MM.1S (cell line): Measurements from ENCODE around the gene SOHLH2.
A peak's percentile ranks its signal among the peaks of the same experiment; 100 is the strongest.

Experiments used
- DNase-seq: peaks from one replicate; pipeline ENCODE4 v3.0.0-alpha.2; 2015
- H2AFZ ChIP-seq: fragments of 300-600 bp; sonication (generic); 2 replicates; pipeline ENCODE4 v1.6.0; 2016; ENCODE audit warnings: antibody characterized with exemption, low read length
- H3F3A ChIP-seq: fragments of 300-600 bp; sonication (generic); 2 replicates; pipeline ENCODE4 v1.6.1; 2016; ENCODE audit warnings: mild to moderate bottlenecking, antibody characterized with exemption, low read length, moderate library complexity, mixed read lengths; ENCODE audit not compliant: insufficient read depth
- H3K27ac ChIP-seq: fragments of 300-600 bp; sonication (generic); 2 replicates; pipeline ENCODE4 v1.5.1; 2016; ENCODE audit warnings: mild to moderate bottlenecking, low read length
- H3K27me3 ChIP-seq: fragments of 300-600 bp; sonication (generic); replicated peaks from 2 replicates; pipeline ENCODE4 v1.6.0; 2016; ENCODE audit warnings: low read length; ENCODE audit not compliant: insufficient read depth
- H3K36me3 ChIP-seq: fragments of 300-600 bp; sonication (generic); replicated peaks from 2 replicates; pipeline ENCODE4 v1.6.1; 2016; ENCODE audit warnings: mild to moderate bottlenecking, low read length, mixed read lengths; ENCODE audit not compliant: insufficient read depth
- H3K4me1 ChIP-seq: fragments of 300-600 bp; sonication (generic); 2 replicates; pipeline ENCODE4 v1.6.1; 2016; ENCODE audit warnings: low read length, mixed read lengths
- H3K4me2 ChIP-seq: fragments of 300-600 bp; sonication (generic); 2 replicates; pipeline ENCODE4 v1.6.0; 2016; ENCODE audit warnings: low read depth, low read length
- H3K4me3 ChIP-seq: fragments of 300-600 bp; sonication (generic); 2 replicates; pipeline ENCODE4 v1.5.1; 2016; ENCODE audit warnings: low read length, mixed read lengths
- H3K79me2 ChIP-seq: fragments of 300-600 bp; sonication (generic); 2 replicates; pipeline ENCODE4 v1.6.1; 2016; ENCODE audit warnings: mixed run types, low read length, mixed read lengths
- H3K9ac ChIP-seq: fragments of 300-600 bp; sonication (generic); 2 replicates; pipeline ENCODE4 v1.6.1; 2016; ENCODE audit warnings: low read length, mixed read lengths
- H3K9me2 ChIP-seq: fragments of 300-600 bp; sonication (generic); replicated peaks from 2 replicates; pipeline ENCODE4 v1.6.1; 2016; ENCODE audit warnings: mild to moderate bottlenecking, low read length, mixed read lengths; ENCODE audit not compliant: insufficient read depth
- H3K9me3 ChIP-seq: fragments of 300-600 bp; sonication (generic); replicated peaks from 2 replicates; pipeline ENCODE4 v1.6.1; 2016; ENCODE audit warnings: mild to moderate bottlenecking, low read length, mixed read lengths; ENCODE audit not compliant: insufficient read depth
- H4K20me1 ChIP-seq: fragments of 300-600 bp; sonication (generic); 2 replicates; pipeline ENCODE4 v1.6.1; 2016; ENCODE audit warnings: mild to moderate bottlenecking, low read length, moderate library complexity, mixed read lengths; ENCODE audit not compliant: insufficient read depth
- CTCF ChIP-seq: fragments of 300-600 bp; sonication (generic); IDR thresholded peaks from 2 replicates; pipeline ENCODE4 v1.5.1; 2016; ENCODE audit warnings: antibody characterized with exemption, low read length, mixed read lengths
- EZH2 ChIP-seq: fragments of 300-600 bp; sonication (generic); optimal IDR thresholded peaks from 2 replicates; pipeline ENCODE3; 2017; ENCODE audit warnings: low read depth, mild to moderate bottlenecking, antibody characterized with exemption, low read length, mixed read lengths
- EZH2phosphoT487 ChIP-seq: fragments of 300-600 bp; sonication (generic); IDR thresholded peaks from 2 replicates; pipeline ENCODE4 v1.6.1; 2018; ENCODE audit warnings: antibody characterized with exemption, low read length

SOHLH2 gene

GRCh38 chr13:36259361-36260137 lies 45.2 kb upstream of the SOHLH2 start:
- Histone ChIP-seq H3K4me3 (no peak overlapping the region), H3K36me3 (no peaks in the 10 kb centered on the region), H3K9me3 (no peaks in the 10 kb centered on the region), H3F3A (no peaks in the 10 kb centered on the region), H4K20me1 (no peaks in the 10 kb centered on the region), H2AFZ (no peak overlapping the region), H3K27ac (no peak overlapping the region), H3K9me2 (no peaks in the 10 kb centered on the region), H3K4me2 (no peak overlapping the region), H3K79me2 (no peaks in the 10 kb centered on the region), H3K4me1 (no peaks in the 10 kb centered on the region), H3K27me3 (no peaks in the 10 kb centered on the region), H3K9ac (no peak overlapping the region)
- TF ChIP-seq CTCF (no peak), EZH2phosphoT487 (no peak), EZH2 (no peak)
- DNase-seq = no peak

- H3K4me1 ChIP-seq = no peaks in the 10 kb centered on the region
- H3K9me3 ChIP-seq = no peaks in the 10 kb centered on the region
- TF ChIP-seq EZH2 (no peak), CTCF (no peak), EZH2phosphoT487 (no peak)
- no peak overlapping the region for H3K4me3 ChIP-seq
- no peak overlapping the region for H2AFZ ChIP-seq
- DNase-seq = no peak
- H3K79me2 ChIP-seq = no peaks in the 10 kb centered on the region
- no peak overlapping the region for H3K4me2 ChIP-seq
- H3K9me2 ChIP-seq = no peaks in the 10 kb centered on the region
- H3K27ac ChIP-seq = no peak overlapping the region
- no peaks in the 10 kb centered on the region for H3K27me3 ChIP-seq
- H3K9ac ChIP-seq = no peak overlapping the region
- H3F3A ChIP-seq = no peaks in the 10 kb centered on the region
- no peaks in the 10 kb centered on the region for H3K36me3 ChIP-seq
- no peaks in the 10 kb centered on the region for H4K20me1 ChIP-seq
These were observed 44.5 kb upstream of the SOHLH2 start for GRCh38 chr13:36258831-36259230.

DNA sequence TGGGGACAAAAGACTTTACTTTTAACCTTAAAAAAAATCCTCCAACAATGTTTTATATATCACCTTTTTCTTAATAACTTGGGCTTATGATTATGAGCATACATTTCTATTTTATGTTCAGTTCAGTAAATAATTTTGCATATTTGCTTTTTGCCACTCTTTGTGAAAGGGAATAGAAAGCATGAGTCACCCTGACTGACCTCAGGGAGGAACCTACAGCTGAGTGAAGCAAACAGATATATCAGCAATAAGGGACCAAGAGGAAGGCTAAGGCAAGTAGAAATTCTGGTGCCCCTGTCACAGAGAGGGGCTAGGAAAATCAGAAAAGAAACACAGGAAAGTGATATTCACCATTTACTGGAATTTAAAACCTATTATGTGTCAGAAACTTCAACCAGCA lies 37.2 kb upstream of the SOHLH2 start:
- H3K79me2 ChIP-seq = no peaks in the 10 kb centered on the region
- H4K20me1 ChIP-seq = no peaks in the 10 kb centered on the region
- H3K9me2 ChIP-seq = no peaks in the 10 kb centered on the region
- DNase-seq = peak; percentile 30
- H3K27me3 ChIP-seq = no peaks in the 10 kb centered on the region
- H3K4me2 ChIP-seq = no peak overlapping the region
- H3K36me3 ChIP-seq = no peaks in the 10 kb centered on the region
- no peak overlapping the region for H2AFZ ChIP-seq
- no peak overlapping the region for H3K4me3 ChIP-seq
- TF ChIP-seq EZH2phosphoT487 (no peak), EZH2 (no peak), CTCF (no peak)
- no peak overlapping the region for H3K27ac ChIP-seq
- peaks cover 16% of the 10 kb centered on the region; the same call in 1 of the 2 replicates for H3K4me1 ChIP-seq
- no peaks in the 10 kb centered on the region for H3F3A ChIP-seq
- no peaks in the 10 kb centered on the region for H3K9me3 ChIP-seq
- H3K9ac ChIP-seq = no peak overlapping the region
